ENCODE data around the gene PAK6.

DNA sequence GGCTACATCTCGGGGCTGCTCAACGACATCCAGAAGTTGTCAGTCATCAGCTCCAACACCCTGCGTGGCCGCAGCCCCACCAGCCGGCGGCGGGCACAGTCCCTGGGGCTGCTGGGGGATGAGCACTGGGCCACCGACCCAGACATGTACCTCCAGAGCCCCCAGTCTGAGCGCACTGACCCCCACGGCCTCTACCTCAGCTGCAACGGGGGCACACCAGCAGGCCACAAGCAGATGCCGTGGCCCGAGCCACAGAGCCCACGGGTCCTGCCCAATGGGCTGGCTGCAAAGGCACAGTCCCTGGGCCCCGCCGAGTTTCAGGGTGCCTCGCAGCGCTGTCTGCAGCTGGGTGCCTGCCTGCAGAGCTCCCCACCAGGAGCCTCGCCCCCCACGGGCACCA lies 27.0 kb downstream of the PAK6 start:
- TF ChIP-seq, protein P1, sequence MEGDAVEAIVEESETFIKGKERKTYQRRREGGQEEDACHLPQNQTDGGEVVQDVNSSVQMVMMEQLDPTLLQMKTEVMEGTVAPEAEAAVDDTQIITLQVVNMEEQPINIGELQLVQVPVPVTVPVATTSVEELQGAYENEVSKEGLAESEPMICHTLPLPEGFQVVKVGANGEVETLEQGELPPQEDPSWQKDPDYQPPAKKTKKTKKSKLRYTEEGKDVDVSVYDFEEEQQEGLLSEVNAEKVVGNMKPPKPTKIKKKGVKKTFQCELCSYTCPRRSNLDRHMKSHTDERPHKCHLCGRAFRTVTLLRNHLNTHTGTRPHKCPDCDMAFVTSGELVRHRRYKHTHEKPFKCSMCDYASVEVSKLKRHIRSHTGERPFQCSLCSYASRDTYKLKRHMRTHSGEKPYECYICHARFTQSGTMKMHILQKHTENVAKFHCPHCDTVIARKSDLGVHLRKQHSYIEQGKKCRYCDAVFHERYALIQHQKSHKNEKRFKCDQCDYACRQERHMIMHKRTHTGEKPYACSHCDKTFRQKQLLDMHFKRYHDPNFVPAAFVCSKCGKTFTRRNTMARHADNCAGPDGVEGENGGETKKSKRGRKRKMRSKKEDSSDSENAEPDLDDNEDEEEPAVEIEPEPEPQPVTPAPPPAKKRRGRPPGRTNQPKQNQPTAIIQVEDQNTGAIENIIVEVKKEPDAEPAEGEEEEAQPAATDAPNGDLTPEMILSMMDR (IDR thresholded peaks at IDR 0.05), result no peak
- no peak for TF ChIP-seq POLR2A (IDR thresholded peaks at IDR 0.05)

All from vagina (tissue), 2 donors.